ENCODE results near the gene MLLT10.

DNA sequence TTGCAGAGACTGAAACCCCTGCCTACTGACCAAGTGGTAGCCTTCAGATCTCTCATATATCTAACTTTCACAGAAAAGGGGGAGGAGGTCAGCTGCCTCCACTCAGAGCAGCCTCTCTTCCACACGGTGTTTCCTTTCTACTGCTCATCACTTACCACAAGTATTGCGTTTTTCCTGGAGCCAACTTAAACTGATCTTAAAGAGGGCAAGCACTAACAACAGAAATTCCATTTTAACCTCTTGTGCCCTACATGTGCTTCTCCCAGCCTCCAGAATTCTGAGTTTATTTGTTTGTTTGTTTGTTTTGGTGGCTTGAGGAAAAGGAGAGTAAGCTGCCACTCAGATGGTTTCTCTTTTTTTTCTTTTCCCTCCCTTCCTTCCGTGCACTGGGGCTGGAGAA lies 27.7 kb upstream of the MLLT10 start:
- no peak for TF ChIP-seq EZH2 (IDR thresholded peaks at IDR 0.05; ENCODE audit: borderline replicate concordance, low read depth, low read length, severe bottlenecking)
- TF ChIP-seq, protein P1, sequence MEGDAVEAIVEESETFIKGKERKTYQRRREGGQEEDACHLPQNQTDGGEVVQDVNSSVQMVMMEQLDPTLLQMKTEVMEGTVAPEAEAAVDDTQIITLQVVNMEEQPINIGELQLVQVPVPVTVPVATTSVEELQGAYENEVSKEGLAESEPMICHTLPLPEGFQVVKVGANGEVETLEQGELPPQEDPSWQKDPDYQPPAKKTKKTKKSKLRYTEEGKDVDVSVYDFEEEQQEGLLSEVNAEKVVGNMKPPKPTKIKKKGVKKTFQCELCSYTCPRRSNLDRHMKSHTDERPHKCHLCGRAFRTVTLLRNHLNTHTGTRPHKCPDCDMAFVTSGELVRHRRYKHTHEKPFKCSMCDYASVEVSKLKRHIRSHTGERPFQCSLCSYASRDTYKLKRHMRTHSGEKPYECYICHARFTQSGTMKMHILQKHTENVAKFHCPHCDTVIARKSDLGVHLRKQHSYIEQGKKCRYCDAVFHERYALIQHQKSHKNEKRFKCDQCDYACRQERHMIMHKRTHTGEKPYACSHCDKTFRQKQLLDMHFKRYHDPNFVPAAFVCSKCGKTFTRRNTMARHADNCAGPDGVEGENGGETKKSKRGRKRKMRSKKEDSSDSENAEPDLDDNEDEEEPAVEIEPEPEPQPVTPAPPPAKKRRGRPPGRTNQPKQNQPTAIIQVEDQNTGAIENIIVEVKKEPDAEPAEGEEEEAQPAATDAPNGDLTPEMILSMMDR (IDR thresholded peaks at IDR 0.05; ENCODE audit: borderline replicate concordance, extremely low read depth, low read length, poor library complexity, severe bottlenecking) = no peak

Data from DND-41 (cell line).